Retina (tissue), 1 donor: Measurements from ENCODE around the gene TBCCD1.
"Not testable (repeated sequence)": the region's sequence is repeated elsewhere in the genome, so short reads cannot be mapped to it uniquely, and the experiment has no call there.

Source experiments
- DNase-seq: peaks from one replicate; pipeline ENCODE4 v3.0.0-alpha.2; 2016

TBCCD1 gene

GRCh38 chr3:186517218-186517617 lies 49.9 kb downstream of the TBCCD1 start:
- DNase-seq: no peak

GRCh38 chr3:186516646-186517045 lies 50.5 kb downstream of the TBCCD1 start:
- no peak for DNase-seq

- no peak for DNase-seq
These were observed 52.0 kb downstream of the TBCCD1 start for GRCh38 chr3:186515125-186515524.

GRCh38 chr3:186514296-186515002 lies 52.7 kb downstream of the TBCCD1 start:
- no peak for DNase-seq

GRCh38 chr3:186513386-186513785 lies 53.8 kb downstream of the TBCCD1 start:
- no peak for DNase-seq

- DNase-seq: no peak
These were observed 54.4 kb downstream of the TBCCD1 start for GRCh38 chr3:186512570-186513302.

GRCh38 chr3:186511702-186512101 lies 55.4 kb downstream of the TBCCD1 start:
- no peak for DNase-seq

- DNase-seq: no peak
These were observed 55.9 kb downstream of the TBCCD1 start for GRCh38 chr3:186511245-186511644.

- no peak for DNase-seq
These were observed 56.6 kb downstream of the TBCCD1 start for GRCh38 chr3:186510374-186511079.

GRCh38 chr3:186509423-186509822 lies 57.7 kb downstream of the TBCCD1 start:
- no peak for DNase-seq

GRCh38 chr3:186506857-186507256 lies 60.3 kb downstream of the TBCCD1 start:
- no peak for DNase-seq

- no peak for DNase-seq
These were observed 60.9 kb downstream of the TBCCD1 start for GRCh38 chr3:186506191-186506739.

GRCh38 chr3:186502966-186503712 lies 64.0 kb downstream of the TBCCD1 start:
- no peak for DNase-seq

- DNase-seq: no peak
These were observed 64.8 kb downstream of the TBCCD1 start for GRCh38 chr3:186502138-186502948.

- DNase-seq: not testable (repeated sequence)
These were observed 67.2 kb downstream of the TBCCD1 start for GRCh38 chr3:186499949-186500348.

- DNase-seq: not testable (repeated sequence)
These were observed 69.1 kb downstream of the TBCCD1 start for GRCh38 chr3:186498022-186498421.

GRCh38 chr3:186497608-186498007 lies 69.5 kb downstream of the TBCCD1 start:
- DNase-seq: no peak

- DNase-seq: no peak
These were observed 70.5 kb downstream of the TBCCD1 start for GRCh38 chr3:186496635-186497034.
